DMS114 treated with DMSO at 0.1 percent for 48 hours (cell line): ENCODE measurements around the gene ASL.
"Not testable (repeated sequence)": the region's sequence is repeated elsewhere in the genome, so short reads cannot be mapped to it uniquely, and the experiment has no call there.

Source experiments
- DNase-seq: peaks from one replicate; lab custom pipeline; 2025; ENCODE audit not compliant: unreplicated experiment; lab: John Stamatoyannopoulos, UW

Gene ASL

DNA sequence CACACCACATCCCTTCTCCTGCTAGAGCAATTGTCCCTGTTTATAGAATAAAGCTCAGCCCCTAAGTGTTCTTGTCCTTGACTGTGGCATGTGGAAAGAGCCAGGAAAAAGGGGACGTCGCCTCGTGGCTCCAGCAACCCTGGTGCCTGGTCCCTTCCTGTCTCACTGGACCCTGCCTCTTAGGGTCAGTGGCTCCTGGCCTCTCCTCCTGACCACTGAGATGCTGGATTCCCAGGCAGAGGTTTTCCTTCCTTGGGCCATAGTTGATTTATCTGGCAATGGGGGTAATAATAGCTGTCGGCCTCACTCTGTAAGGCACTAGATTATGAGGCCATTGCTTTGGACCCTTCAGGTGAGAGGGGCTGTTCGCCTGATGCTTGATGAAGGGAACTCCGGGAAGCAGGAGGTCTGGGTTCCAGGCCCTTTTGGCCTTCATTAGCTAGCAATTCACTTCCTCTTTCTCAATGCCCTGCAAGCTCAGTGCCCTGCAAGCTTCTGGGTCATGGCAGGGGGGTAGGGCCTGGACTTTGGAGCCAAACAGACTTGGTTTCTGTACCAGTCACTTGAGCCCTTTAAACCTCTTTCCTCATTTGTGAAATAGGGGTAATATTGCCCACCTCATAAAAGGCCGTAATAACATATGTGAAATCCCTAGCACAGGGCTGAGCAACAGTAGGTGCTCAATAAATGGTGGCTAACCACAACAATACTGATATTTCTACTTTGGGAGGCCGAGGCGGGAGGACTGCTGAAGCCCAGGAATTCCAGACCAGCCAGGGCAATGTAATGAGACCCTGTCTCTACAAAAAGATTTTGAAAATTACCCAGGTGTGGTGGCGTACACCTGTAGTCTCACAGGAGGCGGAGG is 1.1 kb downstream of the ASL start:
- DNase-seq = no peak

GRCh38 chr7:66078067-66078466 is 2.4 kb downstream of the ASL start:
- no peak for DNase-seq

DNA sequence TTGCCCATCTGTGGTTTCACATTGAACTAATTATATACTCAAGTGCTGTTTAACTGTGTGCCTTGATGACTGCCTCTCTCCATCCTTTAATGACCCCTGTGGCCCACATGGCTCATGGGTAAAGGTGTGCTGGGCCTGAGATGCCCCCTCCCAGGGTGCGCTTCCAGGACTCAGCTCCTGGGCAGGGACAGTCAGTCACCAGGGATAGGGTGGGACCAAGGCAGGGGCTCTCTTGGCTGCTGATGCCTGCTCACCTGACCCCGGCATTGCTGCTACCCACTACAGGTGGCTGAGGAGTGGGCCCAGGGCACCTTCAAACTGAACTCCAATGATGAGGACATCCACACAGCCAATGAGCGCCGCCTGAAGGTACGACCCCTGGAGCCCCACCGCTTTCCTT is 6.5 kb downstream of the ASL start:
- DNase-seq = no peak

DNA sequence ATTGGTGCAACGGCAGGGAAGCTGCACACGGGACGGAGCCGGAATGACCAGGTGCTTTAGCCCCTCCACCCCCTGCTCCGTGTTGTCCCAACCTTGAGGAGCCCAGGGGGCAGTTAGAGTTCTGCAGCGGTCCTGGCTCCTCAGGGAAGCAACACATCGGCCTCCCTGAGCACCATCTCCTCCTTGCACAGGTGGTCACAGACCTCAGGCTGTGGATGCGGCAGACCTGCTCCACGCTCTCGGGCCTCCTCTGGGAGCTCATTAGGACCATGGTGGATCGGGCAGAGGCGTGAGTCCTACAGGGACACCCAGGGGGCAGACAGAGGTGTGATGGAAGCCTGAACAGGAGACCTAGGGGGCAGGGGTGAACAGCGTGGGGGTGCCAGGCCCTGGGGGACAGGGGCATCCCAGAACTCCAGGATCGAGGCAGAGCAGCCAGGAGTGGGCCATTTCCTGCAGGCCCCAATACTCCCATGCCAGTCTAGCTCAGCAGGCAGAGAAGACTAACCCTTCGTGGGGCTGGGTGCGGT is 7.3 kb downstream of the ASL start:
- no peak for DNase-seq

- no peak for DNase-seq
Measured at GRCh38 chr7:66083677-66084076, 8.1 kb downstream of the ASL start.

GRCh38 chr7:66088861-66089838 is 13.5 kb downstream of the ASL start:
- DNase-seq = no peak

- no peak for DNase-seq
Measured at GRCh38 chr7:66092654-66093053, 17.0 kb downstream of the ASL start.

DNA sequence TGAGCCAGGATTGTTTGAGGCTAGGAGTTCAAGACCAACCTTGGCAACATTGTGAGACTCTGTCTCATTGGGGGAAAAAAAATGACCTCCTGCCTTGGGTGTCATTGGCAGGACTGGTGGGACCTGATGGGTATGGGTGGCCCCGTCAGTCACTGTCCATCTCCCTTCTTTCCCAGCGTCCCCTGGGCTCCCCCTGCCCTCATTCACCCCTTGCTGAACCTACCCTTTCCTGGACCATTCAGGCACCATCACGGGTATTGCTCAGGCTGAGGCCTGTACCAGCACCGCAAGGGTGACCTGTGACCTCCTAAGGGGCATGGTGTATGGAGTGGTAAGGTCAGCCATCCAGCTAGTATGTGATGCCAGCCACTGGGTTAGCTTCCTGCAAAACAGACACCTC is 19.4 kb downstream of the ASL start:
- no peak for DNase-seq

DNA sequence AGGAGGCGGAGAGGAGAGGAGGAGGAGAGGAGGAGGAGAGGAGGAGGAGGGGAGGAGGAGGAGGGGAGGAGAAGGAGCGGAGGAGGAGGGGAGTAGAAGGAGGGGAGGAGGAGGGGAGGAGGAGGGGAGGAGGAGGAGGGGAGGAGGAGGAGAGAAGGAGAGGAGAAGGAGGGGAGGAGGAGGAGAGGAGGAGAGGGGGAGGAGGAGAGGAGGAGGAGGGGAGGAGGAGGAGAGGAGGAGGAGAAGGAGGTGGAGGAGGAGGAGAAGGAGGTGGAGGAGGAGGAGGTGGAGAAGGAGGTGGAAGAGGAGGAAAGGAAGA is 23.6 kb downstream of the ASL start:
- DNase-seq = no peak

- peak; percentile 69 for DNase-seq
Measured at GRCh38 chr7:66099551-66100407, 24.2 kb downstream of the ASL start.

GRCh38 chr7:66100408-66101050 is 24.9 kb downstream of the ASL start:
- DNase-seq = no peak

DNA sequence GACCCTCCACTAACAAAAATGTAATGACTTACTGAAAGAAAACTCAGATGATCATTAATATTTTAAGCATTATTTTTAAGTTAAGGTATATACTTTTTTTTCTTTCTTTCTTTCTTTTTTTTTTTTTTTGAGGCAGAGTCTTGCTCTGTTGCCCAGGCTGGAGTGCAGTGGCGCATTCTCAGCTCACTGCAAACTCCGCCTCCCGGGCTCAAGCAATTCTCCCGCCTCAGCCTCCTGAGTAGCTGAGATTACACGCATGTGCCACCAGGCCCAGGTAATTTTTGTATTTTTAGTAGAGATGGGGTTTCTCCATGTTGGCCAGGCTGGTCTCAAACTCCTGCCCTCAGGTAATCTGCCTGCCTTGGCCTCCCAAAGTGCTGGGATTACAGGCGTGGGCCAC is 26.5 kb downstream of the ASL start:
- not testable (repeated sequence) for DNase-seq

- not testable (repeated sequence) for DNase-seq
Measured at GRCh38 chr7:66103994-66104393, 28.4 kb downstream of the ASL start.

DNA sequence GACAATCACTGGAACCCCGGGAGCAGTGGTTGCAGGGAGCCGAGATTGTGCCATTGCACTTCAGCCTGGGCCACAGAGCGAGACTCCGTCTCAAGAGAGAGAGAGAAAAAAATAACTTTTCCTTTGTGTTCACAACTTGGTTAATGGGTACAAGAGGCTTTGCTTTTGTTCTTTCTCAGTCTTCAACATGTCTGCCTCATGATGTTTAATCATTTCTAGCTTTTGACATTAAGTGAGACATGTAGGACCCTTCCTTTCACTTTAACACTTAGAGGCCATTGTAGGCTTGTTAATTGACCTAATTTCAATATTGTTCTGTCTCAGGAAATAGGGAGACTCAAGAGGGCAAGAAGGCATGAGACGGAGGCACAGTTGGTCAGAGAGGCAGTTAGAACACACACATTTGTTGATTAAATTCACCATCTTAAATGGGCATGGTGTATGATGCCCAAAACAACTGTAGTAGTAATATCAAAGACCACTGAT is 29.7 kb downstream of the ASL start:
- no peak for DNase-seq

- DNase-seq = not testable (repeated sequence)
Measured at GRCh38 chr7:66108410-66108809, 32.8 kb downstream of the ASL start.

DNA sequence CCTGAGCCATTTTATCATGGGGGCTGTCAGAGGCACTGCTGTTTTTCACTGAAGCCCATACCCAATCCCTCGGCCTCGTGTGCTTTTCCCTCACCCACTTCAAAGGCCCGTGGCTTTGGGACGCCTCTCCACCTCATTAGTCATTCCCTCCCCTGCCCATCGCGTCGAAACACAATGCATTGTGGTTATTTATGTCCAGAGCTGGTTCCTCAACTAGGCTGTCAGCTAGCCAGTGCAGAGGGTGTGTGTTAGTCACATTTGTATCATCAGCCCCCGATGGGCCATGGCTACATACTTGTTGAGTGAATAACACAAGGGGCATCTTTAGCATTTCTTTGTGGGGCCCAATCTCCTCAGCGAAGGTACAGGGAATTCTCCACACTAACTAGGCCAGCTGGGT is 35.2 kb downstream of the ASL start:
- no peak for DNase-seq

DNA sequence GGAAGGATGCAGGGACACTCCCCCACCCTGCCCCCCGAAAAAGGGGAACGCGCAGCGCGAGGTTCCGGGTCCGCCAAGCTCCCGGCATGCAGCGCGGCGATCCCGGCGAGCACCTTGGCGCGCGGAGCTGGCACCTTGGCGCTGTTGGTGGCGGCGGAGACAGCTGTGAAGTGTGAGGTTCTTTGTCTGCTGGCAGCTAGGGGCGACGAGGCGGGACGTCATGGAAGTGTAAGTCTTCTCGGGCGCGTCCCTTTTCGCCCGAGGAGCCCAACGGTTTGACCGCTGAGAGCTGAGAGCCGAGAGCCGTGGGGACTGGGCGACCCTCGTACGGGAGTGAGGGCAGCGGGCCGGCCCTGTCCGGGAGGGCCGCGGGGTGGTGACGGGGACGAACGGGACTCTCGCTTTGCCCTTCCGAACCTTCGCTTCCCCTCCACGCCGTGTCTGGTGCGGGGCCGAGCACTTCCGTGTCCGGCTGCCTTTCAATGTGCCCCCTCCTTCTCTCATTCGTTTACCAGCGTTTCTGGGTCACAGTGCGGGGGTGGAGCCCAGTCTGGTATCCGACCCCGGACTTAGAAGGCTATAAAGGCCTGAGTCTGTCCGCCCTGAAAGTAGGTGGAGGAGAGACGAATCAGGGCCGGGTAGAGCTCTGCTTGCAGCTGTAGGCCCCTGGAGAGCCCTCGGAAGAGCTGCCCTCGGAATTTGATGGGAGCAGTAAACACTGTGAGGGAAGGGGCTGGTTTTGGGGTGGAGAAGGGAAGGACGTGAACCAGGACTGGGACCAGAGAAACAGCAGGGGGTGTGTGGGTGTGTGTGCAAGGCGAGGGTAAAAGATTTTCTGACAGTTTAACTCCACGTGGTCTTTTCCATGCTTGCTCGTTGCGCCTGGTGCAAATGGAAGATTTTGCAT is 39.4 kb downstream of the ASL start, which contains the start of gene CRCP:
Gene CRCP, plus strand, starts transcription at position 105 of the 907 bp plus-strand sequence. Its CDS starts 116 bp downstream, at position 221.
- DNase-seq = peak; percentile 55

DNA sequence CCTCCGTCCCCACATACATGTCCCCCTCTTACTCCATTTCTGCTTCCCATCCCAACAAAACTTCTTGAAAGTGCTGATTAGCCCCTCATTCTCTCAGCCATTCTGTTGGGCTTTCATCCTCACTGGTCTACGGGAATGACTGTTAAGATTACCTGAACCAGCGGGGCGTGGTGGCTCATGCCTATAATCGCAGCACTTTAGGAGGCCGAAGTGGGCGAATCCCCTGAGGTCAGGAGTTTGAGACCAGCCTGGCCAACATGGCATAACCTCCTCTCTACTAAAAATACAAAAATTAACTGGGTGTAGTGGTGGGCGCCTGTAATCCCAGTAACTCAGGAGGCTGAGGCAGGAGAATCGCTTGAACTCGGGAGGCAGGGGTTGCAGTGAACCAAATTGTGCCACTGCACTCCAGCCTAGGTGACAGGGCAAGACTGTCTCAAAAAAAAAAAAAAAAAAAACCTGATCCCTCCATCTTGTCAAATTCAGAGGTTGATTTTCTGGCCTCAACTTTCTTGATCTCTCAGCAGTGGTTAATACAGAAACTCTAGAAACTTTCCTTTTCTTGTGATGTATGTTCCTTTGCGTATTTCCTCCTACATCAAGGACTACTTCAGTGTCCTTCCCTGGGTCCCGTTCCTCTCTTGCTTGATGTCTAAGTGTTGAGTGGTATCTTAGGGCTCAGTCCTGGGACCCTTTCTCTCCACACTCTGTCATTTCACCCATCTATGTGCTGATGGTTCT is 41.2 kb downstream of the ASL start:
- DNase-seq = not testable (repeated sequence)
